Rectal smooth muscle tissue (tissue), 1 donor: ENCODE measurements around the gene TRMT1.

Experiments used
- H3K27ac ChIP-seq: one replicate; pipeline ENCODE4 v1.7.0; 2013; ENCODE audit warnings: low read depth, low read length, inconsistent platforms
- H3K27me3 ChIP-seq: one replicate; pipeline ENCODE4 v1.7.0; 2013; ENCODE audit warnings: low read length; ENCODE audit not compliant: control insufficient read depth, insufficient read depth
- H3K36me3 ChIP-seq: one replicate; pipeline ENCODE4 v1.7.0; 2013; ENCODE audit warnings: low read length; ENCODE audit not compliant: control insufficient read depth, insufficient read depth
- H3K4me1 ChIP-seq: one replicate; pipeline ENCODE4 v1.7.0; 2013; ENCODE audit warnings: low read length; ENCODE audit not compliant: control insufficient read depth, insufficient read depth
- H3K4me3 ChIP-seq: one replicate; pipeline ENCODE4 v1.7.0; 2013; ENCODE audit warnings: low read length
- H3K9ac ChIP-seq: one replicate; pipeline ENCODE4 v1.7.0; 2013; ENCODE audit warnings: low read length

Gene TRMT1

DNA sequence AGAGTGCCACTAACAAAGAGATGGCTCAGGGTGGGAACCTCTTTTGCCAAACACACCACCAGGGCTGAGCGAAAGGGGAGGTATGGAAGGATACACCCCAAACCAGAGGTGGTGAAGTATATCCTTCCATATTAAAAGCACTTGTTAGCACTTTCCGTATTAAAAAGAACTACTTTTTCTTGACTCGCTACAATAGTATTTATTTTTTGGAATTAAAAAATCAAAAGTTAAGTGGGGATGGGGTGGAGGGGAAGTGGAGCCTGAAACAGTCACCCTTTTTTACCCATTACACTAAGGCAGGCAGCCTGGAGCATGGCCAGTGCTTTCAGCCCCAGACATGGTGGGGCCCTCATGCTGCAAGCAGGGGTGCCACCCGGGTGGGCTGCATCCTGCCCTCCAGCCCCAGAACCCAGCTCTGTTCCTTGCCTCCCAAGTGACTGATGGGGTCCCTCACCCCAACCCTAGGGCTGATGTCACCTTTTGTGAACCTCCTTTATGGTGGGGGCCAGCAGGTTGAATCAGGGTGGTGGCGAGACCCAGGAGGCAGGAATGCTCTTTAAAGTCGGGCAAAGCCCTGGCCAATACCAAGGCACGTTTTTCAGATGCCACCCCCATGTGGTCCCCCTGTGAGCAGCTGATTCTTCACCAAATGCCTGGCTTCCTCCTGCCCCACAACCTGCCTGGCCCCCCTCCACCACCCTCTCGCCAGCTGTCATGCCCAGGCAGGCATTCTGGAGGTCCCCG lies 44.9 kb downstream of the TRMT1 start:
- H3K4me3 ChIP-seq = no peak overlapping the region
- no peak overlapping the region for H3K9ac ChIP-seq
- H3K36me3 ChIP-seq = peaks cover 19% of the 10 kb centered on the region
- H3K27ac ChIP-seq = no peak overlapping the region
- H3K27me3 ChIP-seq = no peaks in the 10 kb centered on the region
- H3K4me1 ChIP-seq = peaks cover 48% of the 10 kb centered on the region

- H3K27me3 ChIP-seq = no peaks in the 10 kb centered on the region
- H3K27ac ChIP-seq = peak overlapping the region; percentile 31
- H3K36me3 ChIP-seq = peaks cover 15% of the 10 kb centered on the region
- H3K4me3 ChIP-seq = no peak overlapping the region
- H3K9ac ChIP-seq = no peak overlapping the region
- H3K4me1 ChIP-seq = peaks cover 47% of the 10 kb centered on the region
Measured at GRCh38 chr19:13070425-13071140, 46.0 kb downstream of the TRMT1 start.

GRCh38 chr19:13069415-13070359 lies 46.9 kb downstream of the TRMT1 start:
- no peaks in the 10 kb centered on the region for H3K27me3 ChIP-seq
- H3K4me3 ChIP-seq = no peak overlapping the region
- H3K27ac ChIP-seq = peak overlapping the region; percentile 21
- H3K9ac ChIP-seq = no peak overlapping the region
- peaks cover 13% of the 10 kb centered on the region for H3K36me3 ChIP-seq
- peaks cover 53% of the 10 kb centered on the region for H3K4me1 ChIP-seq

- no peaks in the 10 kb centered on the region for H3K27me3 ChIP-seq
- H3K9ac ChIP-seq = no peak overlapping the region
- H3K27ac ChIP-seq = peak overlapping the region; percentile 35
- peaks cover 6% of the 10 kb centered on the region for H3K36me3 ChIP-seq
- peaks cover 67% of the 10 kb centered on the region for H3K4me1 ChIP-seq
- H3K4me3 ChIP-seq = no peak overlapping the region
Measured at GRCh38 chr19:13068085-13068846, 48.3 kb downstream of the TRMT1 start.

DNA sequence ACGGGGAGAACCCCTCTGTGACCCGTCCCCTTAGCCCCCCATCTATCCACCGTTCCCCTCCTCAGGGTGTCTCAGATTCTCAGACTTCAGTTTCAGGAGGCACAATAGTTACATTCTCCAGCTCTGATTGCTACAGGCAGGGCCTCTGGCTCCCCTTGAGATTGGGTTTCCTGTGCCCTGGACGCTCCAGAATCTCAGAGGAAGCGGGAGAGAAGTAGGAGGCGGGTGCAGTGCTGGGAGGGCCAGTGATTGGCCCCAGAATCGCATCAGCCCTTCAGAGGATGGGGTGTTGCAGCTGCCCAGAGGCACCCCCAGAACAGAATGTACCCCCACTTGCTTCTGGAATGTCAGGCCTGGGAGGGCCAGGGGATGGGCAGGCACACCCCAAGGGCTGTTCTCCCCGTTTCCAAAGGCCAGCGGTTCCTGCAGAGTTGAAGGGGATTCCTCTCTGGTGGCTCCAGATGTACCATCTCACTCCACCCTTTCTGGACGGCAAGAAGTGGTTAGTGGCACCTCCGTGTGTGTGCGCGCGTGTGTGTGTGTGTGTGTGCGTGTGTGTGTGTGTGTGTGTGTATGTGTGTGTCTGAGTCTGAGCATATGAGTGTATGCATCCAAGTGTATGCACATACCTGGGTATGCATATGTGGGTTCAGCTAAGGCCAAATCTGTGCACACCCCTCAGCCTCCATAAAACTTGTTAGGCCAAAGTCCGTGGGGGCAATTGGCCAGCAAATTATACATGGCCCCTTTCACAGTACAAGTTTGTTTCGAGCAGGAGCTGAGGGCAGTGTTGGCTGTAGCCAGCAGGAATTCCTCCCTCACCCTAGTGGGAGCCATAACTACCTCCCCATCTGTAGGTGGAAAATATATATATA lies 49.4 kb downstream of the TRMT1 start:
- H3K9ac ChIP-seq = no peak overlapping the region

DNA sequence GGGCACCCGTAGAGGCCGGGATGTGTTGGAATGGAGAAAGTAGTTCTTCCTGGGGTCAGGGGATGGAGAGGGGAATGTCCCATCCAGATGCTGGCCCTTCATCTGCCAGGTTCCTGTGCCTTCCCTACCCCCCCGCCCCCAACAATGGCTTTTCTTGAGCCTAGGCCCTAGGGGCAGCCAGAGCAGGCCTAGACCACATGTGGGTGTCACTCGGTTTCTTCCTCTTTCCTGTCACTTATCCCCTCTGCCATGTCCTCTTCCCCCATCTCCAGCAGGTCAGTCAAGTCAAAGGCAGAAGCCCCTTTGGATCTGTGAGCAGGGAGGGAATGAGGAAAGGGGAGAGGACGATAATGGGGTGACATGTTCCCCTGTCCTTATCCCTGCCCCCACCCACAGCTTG lies 50.3 kb downstream of the TRMT1 start:
- Histone ChIP-seq H3K4me3 (no peak overlapping the region), H3K27ac (peak overlapping the region; percentile 16), H3K27me3 (no peaks in the 10 kb centered on the region), H3K9ac (no peak overlapping the region), H3K4me1 (peaks cover 80% of the 10 kb centered on the region), H3K36me3 (no peaks in the 10 kb centered on the region)

More for the DNA sequence above, 49.4 kb downstream of the TRMT1 start:
- Histone ChIP-seq H3K4me1 (peaks cover 72% of the 10 kb centered on the region), H3K4me3 (peak overlapping the region; percentile 3), H3K36me3 (no peaks in the 10 kb centered on the region), H3K27me3 (no peaks in the 10 kb centered on the region), H3K27ac (peak overlapping the region; percentile 7)

DNA sequence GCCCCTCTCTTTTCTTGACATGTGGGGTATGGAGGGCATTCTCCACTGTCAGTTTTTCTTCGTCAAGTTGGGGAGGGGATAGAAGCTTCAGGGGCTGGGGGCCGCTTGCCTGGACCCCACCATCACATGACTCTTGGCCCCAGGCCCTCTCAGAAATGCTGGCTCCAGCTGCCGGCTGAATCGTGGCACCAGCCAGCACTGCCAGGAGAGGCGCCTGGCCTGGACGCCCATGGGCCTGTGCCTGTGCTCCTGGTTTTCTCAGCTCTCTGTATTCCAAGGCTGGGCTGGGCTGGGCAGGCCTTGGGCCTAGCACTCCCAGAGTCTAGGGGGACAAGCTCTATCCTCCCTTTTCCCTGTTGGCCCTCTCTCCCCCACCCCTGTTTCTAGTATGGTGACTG lies 52.4 kb downstream of the TRMT1 start:
- H3K4me1 ChIP-seq = peaks cover 87% of the 10 kb centered on the region
- peak overlapping the region; percentile 58 for H3K27ac ChIP-seq

DNA sequence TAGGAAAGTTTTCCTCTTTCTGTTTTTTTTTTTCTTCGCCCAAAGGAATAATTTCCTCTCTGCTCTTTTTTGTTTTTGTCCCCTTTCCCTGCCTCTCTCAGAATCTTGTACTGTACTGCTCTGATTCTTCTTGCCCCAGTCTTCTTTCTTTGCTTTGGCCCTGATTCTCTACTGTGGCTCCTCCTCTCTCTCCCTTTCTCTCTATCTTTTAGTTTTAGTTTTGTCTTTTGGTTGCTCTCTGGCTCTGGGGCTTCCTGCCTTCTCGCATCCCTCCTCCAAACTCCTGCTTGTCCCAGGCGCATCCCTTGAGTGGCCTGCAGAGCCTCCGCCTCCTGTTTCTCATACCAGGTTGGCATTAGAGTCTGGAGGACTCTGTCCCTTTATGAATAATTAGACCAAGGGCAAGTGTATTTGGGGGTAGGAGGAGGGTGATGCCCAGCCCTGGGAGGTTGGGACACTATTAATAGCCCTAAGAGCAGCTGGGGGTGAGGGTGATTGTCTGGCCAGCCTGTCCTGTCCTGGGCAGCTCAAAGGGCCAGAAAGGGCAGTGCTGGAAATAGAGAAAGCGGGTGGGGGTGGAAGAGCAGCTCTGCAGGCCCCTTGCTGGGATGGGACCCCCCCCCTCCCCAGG lies 53.0 kb downstream of the TRMT1 start:
- H3K27ac ChIP-seq = peak overlapping the region; percentile 58
- no peak overlapping the region for H3K9ac ChIP-seq
- H3K4me1 ChIP-seq = peaks cover 87% of the 10 kb centered on the region
- H3K4me3 ChIP-seq = no peak overlapping the region
- H3K36me3 ChIP-seq = no peaks in the 10 kb centered on the region
- no peaks in the 10 kb centered on the region for H3K27me3 ChIP-seq

More for the DNA sequence above, 52.4 kb downstream of the TRMT1 start:
- Histone ChIP-seq H3K36me3 (no peaks in the 10 kb centered on the region), H3K9ac (no peak overlapping the region), H3K4me3 (no peak overlapping the region), H3K27me3 (no peaks in the 10 kb centered on the region)

GRCh38 chr19:13062317-13062716 lies 54.2 kb downstream of the TRMT1 start:
- Histone ChIP-seq H3K4me1 (peaks cover 85% of the 10 kb centered on the region), H3K36me3 (no peaks in the 10 kb centered on the region), H3K4me3 (no peak overlapping the region), H3K9ac (no peak overlapping the region), H3K27me3 (no peaks in the 10 kb centered on the region), H3K27ac (no peak overlapping the region)

DNA sequence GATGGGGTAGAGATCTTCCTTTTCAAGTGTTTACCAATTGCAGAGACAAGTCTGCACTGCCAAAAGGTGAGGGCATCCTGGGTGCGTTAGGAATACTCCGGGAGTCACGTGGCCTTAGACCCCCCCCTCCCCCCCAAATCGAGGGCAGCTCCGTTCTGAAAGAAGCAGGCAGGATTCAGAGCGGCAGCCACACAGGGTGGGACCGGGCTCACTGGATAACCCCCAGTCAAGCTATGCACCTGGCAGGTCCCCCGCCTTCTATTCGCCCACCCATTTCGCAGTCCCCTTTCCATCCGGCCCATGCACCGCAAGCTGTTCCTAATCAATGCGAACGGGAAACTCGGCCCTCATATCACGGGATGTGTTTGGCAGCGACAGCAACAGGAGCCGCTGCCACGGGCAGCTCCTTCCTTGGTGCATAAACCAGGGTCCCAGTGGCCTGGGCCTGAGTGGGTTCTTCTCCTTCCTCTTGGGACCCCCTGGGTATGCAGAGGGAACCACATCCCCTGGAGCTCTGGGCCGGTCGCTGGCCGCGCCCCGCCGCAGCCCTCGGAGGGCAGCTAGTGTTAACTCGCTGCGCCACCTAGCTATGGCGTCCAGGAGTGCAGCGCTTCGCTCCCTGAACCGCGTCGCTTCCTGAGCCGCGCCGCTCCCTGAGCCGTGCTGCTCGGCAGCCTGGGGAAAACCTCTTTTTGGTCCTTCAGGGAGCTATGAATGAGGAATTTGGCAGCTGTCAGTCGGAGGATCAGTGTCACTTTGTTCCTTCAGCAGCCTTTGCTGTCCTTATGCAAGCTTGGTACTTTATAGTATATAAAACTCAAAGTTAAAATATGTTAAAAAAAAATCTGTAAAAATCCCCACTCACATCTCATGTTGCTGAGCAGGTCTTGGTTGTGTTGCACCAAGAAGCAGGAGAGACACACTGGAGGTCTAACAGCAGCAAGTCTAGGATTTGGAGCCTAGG lies 55.3 kb downstream of the TRMT1 start:
- H3K36me3 ChIP-seq = no peaks in the 10 kb centered on the region
- peaks cover 87% of the 10 kb centered on the region for H3K4me1 ChIP-seq
- peak overlapping the region; percentile 37 for H3K9ac ChIP-seq
- peak overlapping the region; percentile 73 for H3K4me3 ChIP-seq
- H3K27me3 ChIP-seq = no peaks in the 10 kb centered on the region
- peak overlapping the region; percentile 67 for H3K27ac ChIP-seq
